ENCODE data around the gene PLCZ1. TPM values are rescaled to one million over a fixed set of nuclear protein-coding genes. Genes with fewer than 3 reads are reported as not detected.
"Not testable (repeated sequence)": the region's sequence is repeated elsewhere in the genome, so short reads cannot be mapped to it uniquely, and the experiment has no call there.

The PLCZ1 gene, protein sequence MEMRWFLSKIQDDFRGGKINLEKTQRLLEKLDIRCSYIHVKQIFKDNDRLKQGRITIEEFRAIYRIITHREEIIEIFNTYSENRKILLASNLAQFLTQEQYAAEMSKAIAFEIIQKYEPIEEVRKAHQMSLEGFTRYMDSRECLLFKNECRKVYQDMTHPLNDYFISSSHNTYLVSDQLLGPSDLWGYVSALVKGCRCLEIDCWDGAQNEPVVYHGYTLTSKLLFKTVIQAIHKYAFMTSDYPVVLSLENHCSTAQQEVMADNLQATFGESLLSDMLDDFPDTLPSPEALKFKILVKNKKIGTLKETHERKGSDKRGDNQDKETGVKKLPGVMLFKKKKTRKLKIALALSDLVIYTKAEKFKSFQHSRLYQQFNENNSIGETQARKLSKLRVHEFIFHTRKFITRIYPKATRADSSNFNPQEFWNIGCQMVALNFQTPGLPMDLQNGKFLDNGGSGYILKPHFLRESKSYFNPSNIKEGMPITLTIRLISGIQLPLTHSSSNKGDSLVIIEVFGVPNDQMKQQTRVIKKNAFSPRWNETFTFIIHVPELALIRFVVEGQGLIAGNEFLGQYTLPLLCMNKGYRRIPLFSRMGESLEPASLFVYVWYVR
- total RNA-seq: not detected

DNA sequence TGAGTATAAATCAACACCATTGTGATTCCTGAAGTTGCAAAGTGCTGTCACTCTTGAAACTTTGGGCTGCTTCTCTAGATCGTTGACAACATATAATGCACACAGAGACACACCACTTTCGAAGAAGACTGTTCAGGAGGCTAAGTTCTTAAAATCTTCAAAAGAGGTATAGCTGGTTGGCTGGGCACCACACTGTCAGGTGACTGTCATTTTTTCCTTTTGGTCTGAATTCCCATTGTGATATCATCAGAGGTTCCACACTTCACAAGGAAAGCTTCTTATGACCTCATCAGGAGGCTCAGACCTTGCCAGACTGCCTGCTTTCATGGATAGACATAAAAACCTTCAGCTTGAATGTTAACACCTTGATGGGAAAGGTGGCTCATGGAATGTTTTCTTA, at the start of gene PLCZ1, which contains the start of gene CAPZA3:
Gene PLCZ1, minus strand, starts transcription at position 194 of the 400 bp plus-strand sequence. CDS start 641 bp downstream, outside the sequence.
Gene CAPZA3, plus strand, starts transcription at position 301 of the 400 bp plus-strand sequence. CDS start 150 bp downstream, outside the sequence.
- no peaks in the 10 kb centered on the region for H3K4me1 Mint-ChIP-seq (ENCODE audit: low read depth)
- H3K27ac Mint-ChIP-seq: no peak within 1 kb of the TSS
- intact Hi-C loops (cut with micrococcal nuclease): no loop called here
- no peak for DNase-seq
- CTCF ChIA-PET: interaction anchor here (0.6 kb wide), 1 partner anchor 265 kb away, joined by 4 read pairs; no protein-coding TSS in a partner anchor
- peaks cover 5% of the 10 kb centered on the region for H3K9me3 Mint-ChIP-seq
- H3K36me3 Mint-ChIP-seq (ENCODE audit: low read depth): no peaks in the 10 kb centered on the region
- no peak within 1 kb of the TSS for H3K4me3 Mint-ChIP-seq
- H3K27me3 Mint-ChIP-seq (ENCODE audit: low read depth): no peaks in the 10 kb centered on the region

DNA sequence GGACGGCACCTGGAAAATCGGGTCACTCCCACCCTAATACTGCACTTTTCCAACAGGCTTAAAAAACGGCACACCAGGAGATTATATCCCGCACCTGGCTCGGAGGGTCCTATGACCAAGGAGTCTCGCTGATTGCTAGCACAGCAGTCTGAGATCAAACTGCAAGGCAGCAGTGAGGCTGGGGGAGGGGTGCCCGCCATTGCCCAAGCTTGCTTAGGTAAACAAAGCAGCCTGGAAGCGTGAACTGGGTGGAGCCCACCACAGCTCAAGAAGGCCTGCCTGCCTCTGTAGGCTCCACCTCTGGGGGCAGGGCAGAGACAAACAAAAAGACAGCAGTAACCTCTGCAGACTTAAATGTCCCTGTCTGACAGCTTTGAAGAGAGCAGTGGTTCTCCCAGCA, 47.7 kb upstream of the PLCZ1 start:
- DNase-seq; H3K36me3 Mint-ChIP-seq (ENCODE audit: low read depth); CTCF ChIA-PET: not testable (repeated sequence)

DNA sequence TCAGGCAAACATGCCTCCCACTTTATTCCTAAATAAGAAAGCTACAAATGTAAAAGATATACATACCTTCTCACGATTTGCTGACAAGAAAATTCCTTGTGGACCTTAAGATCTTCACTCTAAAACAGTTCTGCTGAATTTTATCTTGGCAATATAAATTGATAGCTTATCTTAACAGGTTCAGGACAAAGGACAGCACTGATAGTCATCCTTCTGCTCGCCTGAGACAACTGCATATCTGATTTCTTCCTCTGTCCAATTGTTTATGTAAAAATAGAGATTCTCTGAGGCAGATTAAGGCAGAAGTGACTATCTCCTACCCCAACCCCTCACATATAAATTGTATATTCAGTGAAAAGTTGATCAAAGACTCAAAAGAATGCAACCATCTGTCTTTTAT, 45.0 kb upstream of the PLCZ1 start:
- DNase-seq: no peak
- H3K27me3 Mint-ChIP-seq (ENCODE audit: low read depth): no peaks in the 10 kb centered on the region
- H3K27ac Mint-ChIP-seq: no peak overlapping the region
- CTCF ChIA-PET: interaction anchor here (0.6 kb wide), 1 partner anchor 229 kb away, joined by 4 read pairs; no protein-coding TSS in a partner anchor
- intact Hi-C loops (cut with micrococcal nuclease): no loop called here
- no peaks in the 10 kb centered on the region for H3K4me1 Mint-ChIP-seq (ENCODE audit: low read depth)
- H3K4me3 Mint-ChIP-seq: no peak overlapping the region
- no peaks in the 10 kb centered on the region for H3K36me3 Mint-ChIP-seq (ENCODE audit: low read depth)
- H3K9me3 Mint-ChIP-seq: peaks cover 11% of the 10 kb centered on the region

More for the DNA sequence above, 47.7 kb upstream of the PLCZ1 start:
- H3K27ac Mint-ChIP-seq; H3K27me3 Mint-ChIP-seq (ENCODE audit: low read depth); intact Hi-C loops (cut with micrococcal nuclease); H3K4me1 Mint-ChIP-seq (ENCODE audit: low read depth); H3K4me3 Mint-ChIP-seq; H3K9me3 Mint-ChIP-seq: not testable (repeated sequence)

DNA sequence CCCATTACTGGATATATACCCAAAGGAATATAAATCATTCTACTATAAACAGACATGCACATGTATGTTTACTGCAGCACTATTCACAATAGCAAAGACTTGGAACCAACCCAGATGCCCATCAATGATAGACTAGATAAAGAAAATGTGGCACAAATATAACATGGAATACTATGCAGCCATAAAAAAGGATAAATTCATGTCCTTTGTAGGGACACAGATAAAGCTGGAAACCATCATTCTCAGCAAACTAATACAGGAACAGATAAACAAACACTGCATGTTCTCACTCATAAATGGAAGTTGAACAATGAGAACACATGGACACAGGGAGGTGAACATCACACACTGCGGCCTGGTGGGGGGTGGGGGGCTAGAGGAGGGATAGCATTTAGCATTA, 28.7 kb upstream of the PLCZ1 start:
- intact Hi-C loops (cut with micrococcal nuclease); H3K27ac Mint-ChIP-seq; H3K36me3 Mint-ChIP-seq (ENCODE audit: low read depth); H3K4me3 Mint-ChIP-seq; H3K27me3 Mint-ChIP-seq (ENCODE audit: low read depth); H3K4me1 Mint-ChIP-seq (ENCODE audit: low read depth); DNase-seq; CTCF ChIA-PET: not testable (repeated sequence)
- H3K9me3 Mint-ChIP-seq: peaks cover 26% of the 10 kb centered on the region

DNA sequence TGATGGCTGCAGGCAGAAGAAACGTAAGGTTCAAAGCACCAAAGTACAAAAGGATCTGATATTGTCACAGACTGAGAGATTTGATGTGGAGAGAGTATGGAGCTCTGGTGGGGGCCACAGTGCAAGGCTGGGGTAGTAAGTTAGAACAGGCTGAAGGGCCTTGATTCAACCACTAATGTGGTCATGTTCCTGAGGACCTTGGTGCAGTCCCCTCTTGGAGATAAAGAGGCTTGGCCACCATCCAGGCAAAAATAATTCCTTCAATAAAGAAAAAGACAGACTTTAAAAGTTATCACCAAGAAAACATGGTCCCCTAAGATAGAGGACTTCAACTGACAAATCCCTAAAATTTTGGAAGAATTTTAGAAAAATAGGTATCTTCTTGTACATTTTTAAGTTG, 17.5 kb upstream of the PLCZ1 start:
- peaks cover 1% of the 10 kb centered on the region for H3K9me3 Mint-ChIP-seq
- no peaks in the 10 kb centered on the region for H3K27me3 Mint-ChIP-seq (ENCODE audit: low read depth)
- no peak overlapping the region for H3K27ac Mint-ChIP-seq
- H3K4me3 Mint-ChIP-seq: no peak overlapping the region
- no peak for DNase-seq
- intact Hi-C loops (cut with micrococcal nuclease): no loop called here
- H3K4me1 Mint-ChIP-seq (ENCODE audit: low read depth): no peaks in the 10 kb centered on the region
- no peaks in the 10 kb centered on the region for H3K36me3 Mint-ChIP-seq (ENCODE audit: low read depth)
- CTCF ChIA-PET: no interaction called here

DNA sequence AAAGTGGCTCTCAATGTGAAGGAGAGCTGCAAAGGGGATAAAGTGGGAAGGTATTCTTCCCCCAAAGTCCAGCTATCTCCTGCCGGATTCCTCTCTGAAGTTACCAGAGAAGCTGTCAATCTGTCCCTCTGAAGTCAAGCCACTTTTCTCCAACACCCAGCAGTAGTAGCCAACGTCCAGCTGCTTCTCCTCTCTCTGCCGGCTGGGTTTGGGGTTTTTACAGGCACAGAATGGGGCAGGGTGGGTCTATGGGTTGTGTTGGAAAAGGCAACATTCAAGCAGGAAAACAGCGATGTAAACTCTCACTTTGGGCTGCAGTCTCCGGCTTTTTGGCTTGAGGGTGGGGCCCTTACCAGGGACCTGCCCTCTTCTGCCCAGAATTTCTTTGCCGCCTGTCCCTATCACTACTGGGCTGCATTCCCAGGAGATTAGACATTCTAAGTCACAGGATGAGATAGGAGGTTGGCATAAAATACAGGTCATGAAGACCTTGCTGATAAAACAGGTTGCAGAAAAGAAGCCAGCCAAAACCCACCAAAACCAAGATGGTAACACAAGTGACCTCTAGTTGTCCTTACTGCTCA, 16.4 kb upstream of the PLCZ1 start:
- Mint-ChIP-seq H3K36me3 (ENCODE audit: low read depth) (no peaks in the 10 kb centered on the region), H3K9me3 (peaks cover 1% of the 10 kb centered on the region), H3K27me3 (ENCODE audit: low read depth) (no peaks in the 10 kb centered on the region), H3K4me1 (ENCODE audit: low read depth) (no peaks in the 10 kb centered on the region), H3K27ac (no peak overlapping the region), H3K4me3 (no peak overlapping the region)
- no peak for DNase-seq
- CTCF ChIA-PET: no interaction called here
- intact Hi-C loops (cut with micrococcal nuclease): no loop called here

DNA sequence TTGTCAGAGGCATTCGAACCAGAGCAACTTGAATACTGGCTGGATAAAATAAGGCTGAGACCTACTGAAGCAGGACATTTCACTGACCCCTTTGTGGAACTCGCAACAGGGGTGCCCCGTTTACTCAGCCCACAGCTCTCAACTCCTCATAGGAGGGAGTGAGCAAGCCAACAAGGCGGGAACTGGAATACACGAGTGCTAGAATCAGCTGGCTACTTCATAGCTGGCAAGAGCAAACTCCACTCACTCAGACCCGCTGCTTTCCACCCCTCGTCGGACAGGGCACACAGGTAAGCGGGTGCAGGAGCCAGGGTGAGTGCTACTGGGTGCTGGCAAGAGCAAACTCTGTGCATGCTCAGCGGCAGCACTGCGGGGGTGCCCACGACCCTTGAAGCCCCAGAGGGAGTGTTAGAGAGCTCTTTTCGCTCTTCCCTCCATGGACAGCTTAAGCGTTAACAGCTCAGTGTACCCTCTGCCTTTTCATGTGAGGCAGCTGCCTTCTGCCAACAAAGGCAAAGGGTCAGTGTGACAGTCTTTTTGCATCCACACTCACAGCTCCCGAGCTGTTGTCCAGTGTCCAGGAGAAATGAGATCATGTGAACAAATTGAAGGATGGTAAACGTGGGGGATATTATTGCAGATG, 15.8 kb upstream of the PLCZ1 start:
- H3K36me3 Mint-ChIP-seq (ENCODE audit: low read depth): no peaks in the 10 kb centered on the region
- H3K27ac Mint-ChIP-seq: no peak overlapping the region
- intact Hi-C loops (cut with micrococcal nuclease): no loop called here
- no peak overlapping the region for H3K4me3 Mint-ChIP-seq
- no peak for DNase-seq
- CTCF ChIA-PET: no interaction called here
- no peaks in the 10 kb centered on the region for H3K27me3 Mint-ChIP-seq (ENCODE audit: low read depth)
- peaks cover 1% of the 10 kb centered on the region for H3K9me3 Mint-ChIP-seq
- H3K4me1 Mint-ChIP-seq (ENCODE audit: low read depth): no peaks in the 10 kb centered on the region

DNA sequence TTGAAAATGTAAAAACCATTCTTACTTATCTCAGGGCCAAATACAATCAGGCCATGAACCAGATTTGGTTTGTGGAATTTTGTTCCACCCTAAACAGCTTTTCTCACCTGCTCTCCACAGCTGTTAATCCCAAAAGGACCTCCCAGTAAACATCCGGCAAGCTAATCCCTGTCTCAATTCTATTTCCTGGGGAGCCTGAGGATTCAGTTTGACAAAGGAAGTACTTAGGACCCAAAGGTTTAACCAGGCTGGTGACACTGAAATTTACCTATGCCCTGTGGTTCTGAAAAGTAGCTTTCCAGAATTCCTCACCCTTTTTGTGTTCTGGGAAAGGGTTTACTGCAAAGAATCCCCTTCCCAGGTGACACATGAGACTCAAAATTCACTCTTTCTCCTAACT, 15.1 kb upstream of the PLCZ1 start:
- no peaks in the 10 kb centered on the region for H3K27me3 Mint-ChIP-seq (ENCODE audit: low read depth)
- H3K4me3 Mint-ChIP-seq: no peak overlapping the region
- no peaks in the 10 kb centered on the region for H3K4me1 Mint-ChIP-seq (ENCODE audit: low read depth)
- no peak overlapping the region for H3K27ac Mint-ChIP-seq
- intact Hi-C loops (cut with micrococcal nuclease): no loop called here
- CTCF ChIA-PET: no interaction called here
- no peaks in the 10 kb centered on the region for H3K36me3 Mint-ChIP-seq (ENCODE audit: low read depth)
- no peak for DNase-seq
- peaks cover 1% of the 10 kb centered on the region for H3K9me3 Mint-ChIP-seq

DNA sequence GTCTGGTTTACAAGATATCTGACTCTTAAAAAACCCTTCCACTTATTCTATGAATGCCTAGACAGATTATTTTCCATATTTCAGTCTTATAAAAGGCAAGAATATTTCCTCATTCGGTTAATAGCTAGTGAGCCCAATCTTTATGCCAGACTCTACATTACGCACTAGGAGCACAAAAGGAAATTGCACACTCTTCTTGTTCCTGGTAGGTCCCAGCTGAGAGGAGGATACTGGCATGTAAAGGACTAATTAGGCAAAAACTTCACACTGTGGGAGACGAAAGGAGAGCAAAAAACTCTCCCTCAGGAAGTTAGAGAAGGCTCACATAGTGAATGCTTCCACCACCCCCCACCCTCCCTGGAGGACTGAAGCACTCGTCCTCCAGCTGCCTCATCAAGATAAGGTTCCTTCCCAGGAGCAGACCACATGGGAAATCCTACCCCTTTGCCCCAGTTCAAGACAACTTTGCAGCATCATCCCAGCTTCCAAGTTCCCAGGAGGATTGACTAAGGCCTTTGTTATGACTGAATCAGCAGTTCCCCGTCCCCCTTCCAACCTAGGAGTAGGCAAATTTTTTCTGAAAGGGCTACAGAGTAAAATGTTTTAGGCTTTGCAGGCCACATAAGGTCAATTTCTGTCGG, 14.6 kb upstream of the PLCZ1 start:
- DNase-seq: no peak
- Mint-ChIP-seq H3K4me1 (ENCODE audit: low read depth) (no peaks in the 10 kb centered on the region), H3K9me3 (peaks cover 1% of the 10 kb centered on the region), H3K27ac (no peak overlapping the region), H3K27me3 (ENCODE audit: low read depth) (no peaks in the 10 kb centered on the region), H3K36me3 (ENCODE audit: low read depth) (no peaks in the 10 kb centered on the region), H3K4me3 (no peak overlapping the region)
- CTCF ChIA-PET: interaction anchor here (1.2 kb wide), 1 partner anchor 9 kb away, joined by 3 read pairs; no protein-coding TSS in a partner anchor
- intact Hi-C loops (cut with micrococcal nuclease): no loop called here

DNA sequence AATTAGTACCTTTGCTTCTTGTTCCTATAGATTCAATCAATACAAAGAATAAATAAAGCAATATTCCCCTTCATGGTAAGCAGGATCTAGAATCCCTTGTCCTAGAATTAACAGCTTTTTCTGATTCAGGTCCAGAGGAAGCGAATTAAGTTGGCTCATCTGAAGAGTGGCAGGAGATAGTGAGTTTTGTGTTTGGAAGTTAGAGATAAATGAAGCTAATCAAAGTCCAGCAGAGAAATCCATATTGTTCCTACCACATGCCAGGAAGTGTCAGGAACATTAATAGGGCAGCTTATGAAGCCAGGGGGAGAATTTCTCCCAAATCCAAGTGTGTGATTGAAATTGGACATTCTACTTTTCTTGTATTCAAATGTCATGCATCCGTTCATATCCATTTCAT, 14.1 kb upstream of the PLCZ1 start:
- Mint-ChIP-seq H3K9me3 (peaks cover 1% of the 10 kb centered on the region), H3K4me3 (no peak overlapping the region), H3K27ac (no peak overlapping the region), H3K36me3 (ENCODE audit: low read depth) (no peaks in the 10 kb centered on the region), H3K4me1 (ENCODE audit: low read depth) (no peaks in the 10 kb centered on the region), H3K27me3 (ENCODE audit: low read depth) (no peaks in the 10 kb centered on the region)
- no peak for DNase-seq
- CTCF ChIA-PET: interaction anchor here (1.2 kb wide), 1 partner anchor 8 kb away, joined by 3 read pairs; no protein-coding TSS in a partner anchor
- intact Hi-C loops (cut with micrococcal nuclease): no loop called here

DNA sequence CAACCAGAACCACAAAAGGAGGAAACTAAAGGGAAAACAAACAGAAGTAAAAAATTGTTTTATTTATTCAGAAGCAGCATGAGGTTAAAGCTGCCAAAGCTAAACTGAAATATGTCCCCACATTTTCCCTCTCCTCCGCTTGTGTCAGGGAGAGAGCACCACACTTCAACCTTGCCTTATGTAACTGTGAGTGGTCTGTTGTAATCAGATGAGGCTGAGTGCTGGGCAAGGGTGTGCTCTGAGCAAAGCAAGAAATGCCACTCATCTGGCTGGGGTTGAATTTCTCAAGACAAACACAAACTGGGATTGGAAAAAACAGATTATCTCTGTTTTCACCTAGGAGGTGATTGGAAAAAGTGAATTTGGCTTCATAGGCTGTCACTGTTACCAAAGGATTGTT, 12.3 kb upstream of the PLCZ1 start:
- H3K9me3 Mint-ChIP-seq: peaks cover 1% of the 10 kb centered on the region
- H3K4me1 Mint-ChIP-seq (ENCODE audit: low read depth): no peaks in the 10 kb centered on the region
- no peaks in the 10 kb centered on the region for H3K36me3 Mint-ChIP-seq (ENCODE audit: low read depth)
- H3K27me3 Mint-ChIP-seq (ENCODE audit: low read depth): no peaks in the 10 kb centered on the region
- no peak for DNase-seq
- CTCF ChIA-PET: no interaction called here
- H3K4me3 Mint-ChIP-seq: no peak overlapping the region
- intact Hi-C loops (cut with micrococcal nuclease): no loop called here
- no peak overlapping the region for H3K27ac Mint-ChIP-seq

DNA sequence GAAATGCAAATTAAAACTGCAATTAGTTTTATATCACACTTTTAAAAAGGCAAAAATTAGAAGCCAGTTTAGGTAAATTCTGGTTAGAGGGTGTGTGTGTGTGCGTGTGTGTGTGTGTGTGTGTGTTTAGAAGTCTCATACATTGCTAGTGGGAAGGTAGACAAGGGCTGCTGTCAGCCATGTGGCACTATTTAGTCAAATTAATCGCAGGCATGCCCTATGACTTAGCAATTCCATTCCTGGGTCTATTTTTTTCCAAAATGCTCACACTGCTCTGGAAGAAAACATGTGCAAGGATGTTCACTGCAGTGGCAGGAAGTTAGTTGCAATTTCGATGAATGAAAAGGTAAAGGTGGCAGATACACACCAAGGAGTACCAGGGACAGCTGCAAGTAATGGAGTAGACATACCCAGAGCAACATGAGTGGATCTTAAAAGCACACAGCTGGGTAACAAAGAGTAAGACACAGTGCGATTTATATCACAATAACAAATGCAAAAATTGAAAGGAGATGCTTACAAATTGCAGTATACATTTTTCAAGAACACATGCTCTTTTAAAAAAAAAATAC, 11.7 kb upstream of the PLCZ1 start:
- intact Hi-C loops (cut with micrococcal nuclease): no loop called here
- no peaks in the 10 kb centered on the region for H3K36me3 Mint-ChIP-seq (ENCODE audit: low read depth)

More for the DNA sequence above, 11.7 kb upstream of the PLCZ1 start:
- H3K27ac Mint-ChIP-seq: no peak overlapping the region
- peaks cover 1% of the 10 kb centered on the region for H3K9me3 Mint-ChIP-seq
- no peak overlapping the region for H3K4me3 Mint-ChIP-seq
- no peaks in the 10 kb centered on the region for H3K4me1 Mint-ChIP-seq (ENCODE audit: low read depth)
- H3K27me3 Mint-ChIP-seq (ENCODE audit: low read depth): no peaks in the 10 kb centered on the region
- CTCF ChIA-PET: no interaction called here
- no peak for DNase-seq

All from activated naive CD4-positive, alpha-beta T cell treated with anti-CD3 and anti-CD28 coated beads for 36 hours (primary cell).